IMR-90 (cell line): ENCODE measurements around the gene CPSF4L. TPM values are rescaled to one million over a fixed set of nuclear protein-coding genes. Genes with fewer than 3 reads are reported as not detected.
A peak's percentile ranks its signal among the peaks of the same experiment; 100 is the strongest.

Source experiments
- ATAC-seq: fragments of 200-7000 bp; cut with Tn5 transposase; 2 replicates; pipeline ENCODE4 v1.9.1; 2020; ENCODE audit warnings: low read depth, mild to moderate bottlenecking, moderate library complexity
- BruUV-seq: library from RNA; stranded (reverse); fragments of 400-500 nt; replicated peaks from 2 replicates; lab custom pipeline; 2021; lab: Mats Ljungman, UMichigan
- CTCF ChIA-PET: fragments of 300-600 bp; formaldehyde crosslinking; extraction: SDS; loops from one replicate; lab custom pipeline; 2021; ENCODE audit warnings: antibody characterized with exemption; lab: Yijun Ruan, JAX
- POLR2A ChIA-PET: fragments of 300-600 bp; sonication (Branson Sonifier 250); formaldehyde crosslinking; loops from one replicate; lab custom pipeline; 2022; ENCODE audit warnings: antibody characterized with exemption; ENCODE audit not compliant: unreplicated experiment; lab: Charles Lee
- DNase-seq: peaks from one replicate; pipeline ENCODE4 v3.0.0; 2013
- H2AFZ ChIP-seq: replicated peaks from 2 replicates; pipeline ENCODE3; 2013; ENCODE audit warnings: low read length, mild to moderate bottlenecking; ENCODE audit not compliant: poor library complexity
- H2AK5ac ChIP-seq: 2 replicates; pipeline ENCODE4 v1.6.1; 2013; ENCODE audit warnings: low read depth, low read length, inconsistent platforms
- H2AK9ac ChIP-seq: replicated peaks from 2 replicates; pipeline ENCODE3; 2013; ENCODE audit warnings: mild to moderate bottlenecking, low read depth, low read length, moderate library complexity; ENCODE audit not compliant: poor library complexity
- H2BK120ac ChIP-seq: 2 replicates; pipeline ENCODE4 v1.6.1; 2013; ENCODE audit warnings: low read depth, low read length, inconsistent platforms
- H2BK15ac ChIP-seq: 3 replicates; pipeline ENCODE4 v1.6.1; 2013; ENCODE audit warnings: low read depth, low read length, inconsistent platforms
- H2BK20ac ChIP-seq: 2 replicates; pipeline ENCODE4 v1.6.1; 2013; ENCODE audit warnings: low read depth, mild to moderate bottlenecking, inconsistent platforms, low read length, moderate library complexity
- H2BK5ac ChIP-seq: 2 replicates; pipeline ENCODE4 v1.6.1; 2013; ENCODE audit warnings: mild to moderate bottlenecking, low read depth, low read length, inconsistent platforms; ENCODE audit not compliant: poor library complexity, severe bottlenecking
- H3K14ac ChIP-seq: replicated peaks from 2 replicates; pipeline ENCODE4 v1.6.1; 2013; ENCODE audit warnings: low read depth, low read length, inconsistent platforms
- H3K18ac ChIP-seq: 2 replicates; pipeline ENCODE4 v1.6.1; 2013; ENCODE audit warnings: low read depth, low read length, control low read depth
- H3K23ac ChIP-seq: 2 replicates; pipeline ENCODE4 v1.6.1; 2013; ENCODE audit warnings: low read depth, low read length, inconsistent platforms
- H3K27ac ChIP-seq: 2 replicates; pipeline ENCODE4 v1.5.1; 2013; ENCODE audit warnings: mild to moderate bottlenecking, control low read depth, low read length; ENCODE audit not compliant: insufficient read depth
- H3K27me3 ChIP-seq: 2 replicates; pipeline ENCODE4 v1.6.1; 2013; ENCODE audit warnings: low read length; ENCODE audit not compliant: control insufficient read depth, insufficient read depth
- H3K36me3 ChIP-seq: 2 replicates; pipeline ENCODE4 v1.6.1; 2013; ENCODE audit warnings: low read length, mixed read lengths; ENCODE audit not compliant: control insufficient read depth, insufficient read depth
- H3K4ac ChIP-seq: 2 replicates; pipeline ENCODE4 v1.6.1; 2013; ENCODE audit warnings: low read depth, low read length, inconsistent platforms
- H3K4me1 ChIP-seq: 2 replicates; pipeline ENCODE4 v1.6.1; 2013; ENCODE audit warnings: low read length, mixed read lengths; ENCODE audit not compliant: control insufficient read depth, insufficient read depth
- H3K4me2 ChIP-seq: 2 replicates; pipeline ENCODE4 v1.6.1; 2013; ENCODE audit warnings: low read depth, mild to moderate bottlenecking, control low read depth, low read length, moderate library complexity
- H3K4me3 ChIP-seq: 2 replicates; pipeline ENCODE4 v1.5.1; 2013; ENCODE audit warnings: low read depth, mild to moderate bottlenecking, control low read depth, low read length, moderate library complexity; ENCODE audit not compliant: insufficient read depth
- H3K56ac ChIP-seq: 2 replicates; pipeline ENCODE4 v1.6.1; 2013; ENCODE audit warnings: low read length, inconsistent platforms; ENCODE audit not compliant: insufficient read depth; ENCODE audit errors: extremely low read depth
- H3K79me1 ChIP-seq, 2 experiments: 2 replicates each; pipeline ENCODE4 v1.6.1; 2013; ENCODE audit warnings: low read length in 2 of 2, inconsistent platforms in 1 of 2, low read depth in 1 of 2
- H3K9ac ChIP-seq: 2 replicates; pipeline ENCODE4 v1.6.1; 2013; ENCODE audit warnings: low read depth, low read length, control low read depth
- H3K9me1 ChIP-seq: 2 replicates; pipeline ENCODE4 v1.6.1; 2013; ENCODE audit warnings: low read length, inconsistent platforms; ENCODE audit not compliant: insufficient read depth
- H3K9me3 ChIP-seq: 2 replicates; pipeline ENCODE4 v1.6.1; 2013; ENCODE audit warnings: low read length; ENCODE audit not compliant: control insufficient read depth, insufficient read depth
- H4K20me1 ChIP-seq: 2 replicates; pipeline ENCODE4 v1.6.1; 2013; ENCODE audit warnings: low read length, inconsistent platforms; ENCODE audit not compliant: insufficient read depth
- H4K5ac ChIP-seq: 2 replicates; pipeline ENCODE4 v1.6.1; 2013; ENCODE audit warnings: mild to moderate bottlenecking, low read depth, low read length, control low read depth
- H4K8ac ChIP-seq, 2 experiments: 2 replicates each; pipeline ENCODE4 v1.6.1; 2013; ENCODE audit warnings: low read depth in 2 of 2, low read length in 2 of 2, control low read depth in 1 of 2, inconsistent platforms in 1 of 2
- H4K91ac ChIP-seq: 2 replicates; pipeline ENCODE4 v1.6.1; 2013; ENCODE audit warnings: low read depth, low read length, inconsistent platforms; ENCODE audit not compliant: insufficient read depth
- SMC3 ChIP-seq: fragments of 150-350 bp; IDR thresholded peaks from 2 replicates; pipeline ENCODE4 v1.6.1; 2016; ENCODE audit warnings: low read depth, mild to moderate bottlenecking, antibody characterized with exemption, low read length, moderate library complexity
- WGBS, 2 experiments: methylation state at CpG; one replicate each; pipeline versions ENCODE4 v1.1.5 to v1.1.7; 2013; ENCODE audit warnings: missing lambda C conversion rate in 2 of 2; ENCODE audit not compliant: insufficient read length in 1 of 2; ENCODE audit errors: extremely low coverage in 2 of 2; 5-methylcytosine and 5-hydroxymethylcytosine counted together
- dilution Hi-C: fragments of 300-500 bp; cut with HindIII; formaldehyde crosslinking; loops from one replicate; pipeline ENCODE4 v1.14.3; 2018; ENCODE audit warnings: low sequenced_read_pairs; ENCODE audit not compliant: unreplicated experiment
- in situ Hi-C: fragments of 300-500 bp; cut with MboI; formaldehyde crosslinking; loops from 3 replicates; pipeline ENCODE4 v1.14.3; 2019; ENCODE audit warnings: low sequenced_read_pairs, inconsistent platforms, mixed read lengths
- intact Hi-C: fragments of 100-400 bp; cut with micrococcal nuclease; formaldehyde crosslinking; loops from 2 replicates; pipeline ENCODE4 v1.10.0; 2022
- polyA plus RNA-seq, 3 experiments: library from polyadenylated mRNA; depleted of rRNA; stranded (reverse); fragments of >200 nt; gene quantifications; 2 replicates each; pipeline ENCODE4 v1.2.3, GENCODE V29; 2012; ENCODE audit warnings: low replicate concordance in 1 of 3
- total RNA-seq: library from RNA; depleted of rRNA; stranded (reverse); fragments of >200 nt; gene quantifications from 2 replicates; pipeline ENCODE4 v1.2.3, GENCODE V29; 2012

CPSF4L gene
- total and polyA plus RNA-seq, 2 of the 4 experiments (the other 2 are of a cell fraction), result not detected

- Histone ChIP-seq H3K9me3 (no peaks in the 10 kb centered on the region), H3K18ac (no peak overlapping the region), H3K23ac (0 out of 2 replicates have a peak overlapping the region, but pooled peaks have one; percentile 1), H3K36me3 (peaks cover 20% of the 10 kb centered on the region), H3K9me1 (peaks cover 37% of the 10 kb centered on the region), H3K4me2 (no peak overlapping the region; the same call in 1 of the 2 replicates), H3K4me3 (no peak overlapping the region), H3K4me1 (peaks cover 46% of the 10 kb centered on the region), H2AK5ac (peak overlapping the region; percentile 54; the same call in 1 of the 2 replicates), H2AK9ac (no peak overlapping the region), H3K9ac (no peak overlapping the region), H3K27ac (no peak overlapping the region), H3K79me1 (peaks cover 39 to 95% of the 10 kb centered on the region in 2 experiments), H3K14ac (peak overlapping the region; percentile 47; the same call in 1 of the 2 replicates), H3K56ac (no peak overlapping the region), H2BK5ac (no peak overlapping the region), H4K8ac (0 out of 4 replicates have a peak overlapping the region, but pooled peaks of 1 of the 2 experiments have one; percentile 24), H2BK15ac (no peak overlapping the region), H4K20me1 (peaks cover 81% of the 10 kb centered on the region), H2AFZ (no peak overlapping the region), H3K4ac (peak overlapping the region; percentile 47; the same call in 1 of the 2 replicates), H3K27me3 (no peaks in the 10 kb centered on the region), H2BK120ac (no peak overlapping the region), H4K91ac (no peak overlapping the region), H4K5ac (no peak overlapping the region), H2BK20ac (no peak overlapping the region)
- in situ Hi-C loops (no loop called here), dilution Hi-C loops (no loop called here), intact Hi-C loops (no loop called here)
- TF ChIP-seq SMC3, result no peak
- 20% methylated on average over 1 of the region's 7 CpGs; no CpG with 5 or more reads in 1 of the 2 experiments for WGBS, 2 experiments
- no TSS peak for BruUV-seq
- ChIA-PET CTCF (no interaction called here), POLR2A (no interaction called here)
- no peak for DNase-seq
- no peak for ATAC-seq
These were observed 28.0 kb upstream of the CPSF4L start for GRCh38 chr17:73289549-73290254.
